HEK293 (cell line): ENCODE results near the gene APCDD1L.

ENCODE experiments used
- CTCF ChIP-seq: fragments of 450-650 bp; formaldehyde crosslinking; IDR thresholded peaks from 2 replicates; pipeline ENCODE4 v1.5.1; 2016; ENCODE audit warnings: missing biosample characterization, missing genetic modification characterization
- ZNF138 ChIP-seq: fragments of 450-650 bp; formaldehyde crosslinking; IDR thresholded peaks from 2 replicates; pipeline ENCODE4 v1.5.1; 2016; ENCODE audit warnings: missing biosample characterization, missing genetic modification characterization, borderline replicate concordance
- ZNF140 ChIP-seq: fragments of 450-650 bp; formaldehyde crosslinking; IDR thresholded peaks from 2 replicates; pipeline ENCODE4 v1.5.1; 2016; ENCODE audit warnings: missing biosample characterization, missing genetic modification characterization
- ZNF423 ChIP-seq: fragments of 450-650 bp; formaldehyde crosslinking; IDR thresholded peaks from 2 replicates; pipeline ENCODE4 v1.5.1; 2016; ENCODE audit warnings: missing biosample characterization, missing genetic modification characterization

GRCh38 chr20:58466729-58467571 is 48.2 kb downstream of the APCDD1L start:
- TF ChIP-seq CTCF (tag by site-specific recombination) (no peak), ZNF138 (tag by site-specific recombination) (no peak), ZNF140 (no peak), ZNF423 (tag by site-specific recombination) (no peak)
